A549 (cell line): Measurements from ENCODE around the gene CDC45. TPM values are rescaled to one million over a fixed set of nuclear protein-coding genes. Genes with fewer than 3 reads are reported as not detected.

ENCODE experiments used
- ATAC-seq, 2 experiments: fragments of 200-7000 bp in 1 of 2; fragments of >200 bp in 1 of 2; cut with Nextera tagmentation in 1 of 2; cut with Tn5 transposase in 1 of 2; 3 replicates each; pipeline versions ENCODE4 v1.8.0 to v1.9.1; 2018 to 2020; ENCODE audit warnings: mild to moderate bottlenecking in 1 of 2, moderate library complexity in 1 of 2
- CTCF ChIA-PET: fragments of 300-600 bp; sonication (Branson Sonifier 250); formaldehyde crosslinking; extraction: SDS; loops from one replicate; lab custom pipeline; 2021; ENCODE audit warnings: antibody characterized with exemption, inconsistent platforms; lab: Yijun Ruan, JAX
- POLR2A ChIA-PET: fragments of 350-600 bp; formaldehyde crosslinking; extraction: SDS; loops from one replicate; lab custom pipeline; 2021; ENCODE audit warnings: antibody characterized with exemption, inconsistent platforms; lab: Yijun Ruan, JAX
- DNase-seq, 2 experiments: peaks; one replicate each; pipeline versions ENCODE4 v3.0.0 to v3.0.0-alpha.2; 2011 to 2016; ENCODE audit warnings: low read depth in 1 of 2, low spot score in 1 of 2
- FAIRE-seq: peaks from 2 replicates; lab custom pipeline; 2011; peaks lifted over from hg19 to GRCh38; lab: Jason Lieb, UNC
- H3K27ac ChIP-seq, 2 experiments: fragments of >200 bp; sonication (Bioruptor Twin); formaldehyde crosslinking; 3 replicates each; pipeline ENCODE4 v1.5.1; 2016 to 2017
- H3K4me1 ChIP-seq: fragments of >200 bp; sonication (Bioruptor Twin); formaldehyde crosslinking; 3 replicates; pipeline ENCODE4 v1.6.1; 2016
- H3K4me2 ChIP-seq: fragments of >200 bp; sonication (Bioruptor Twin); formaldehyde crosslinking; 3 replicates; pipeline ENCODE4 v1.6.1; 2016
- H3K4me3 ChIP-seq: fragments of >200 bp; sonication (Bioruptor Twin); formaldehyde crosslinking; 3 replicates; pipeline ENCODE4 v1.5.1; 2016
- H3K9me3 ChIP-seq: fragments of >200 bp; sonication (Bioruptor Twin); formaldehyde crosslinking; 3 replicates; pipeline ENCODE4 v1.6.1; 2016
- BHLHE40 ChIP-seq: IDR thresholded peaks from 2 replicates; pipeline ENCODE4 v1.6.1; 2012; ENCODE audit warnings: low read depth, low read length, inconsistent platforms
- CBX2 ChIP-seq: fragments of 200-600 bp; sonication (generic); IDR thresholded peaks from 2 replicates; pipeline ENCODE4 v1.6.1; 2016; ENCODE audit warnings: low read depth, mild to moderate bottlenecking, borderline replicate concordance
- CBX8 ChIP-seq: fragments of 200-600 bp; sonication (generic); IDR thresholded peaks from 2 replicates; pipeline ENCODE4 v1.6.1; 2016
- CHD2 ChIP-seq: fragments of 150-350 bp; IDR thresholded peaks from 2 replicates; pipeline ENCODE4 v1.6.1; 2014; ENCODE audit warnings: low read length; ENCODE audit not compliant: partially characterized antibody
- CHD4 ChIP-seq: fragments of 200-600 bp; sonication (generic); IDR thresholded peaks from 2 replicates; pipeline ENCODE4 v1.6.1; 2016; ENCODE audit warnings: antibody characterized with exemption, mild to moderate bottlenecking, borderline replicate concordance
- CTCF ChIP-seq: fragments of >200 bp; sonication (Bioruptor Twin); formaldehyde crosslinking; IDR thresholded peaks from 3 replicates; pipeline ENCODE4 v1.5.1; 2016
- ESRRA ChIP-seq: fragments of 150-350 bp; IDR thresholded peaks from 2 replicates; pipeline ENCODE4 v1.6.1; 2014; ENCODE audit warnings: mild to moderate bottlenecking, low read length, borderline replicate concordance
- GATA3 ChIP-seq: IDR thresholded peaks from 2 replicates; pipeline ENCODE4 v1.6.1; 2012; ENCODE audit warnings: borderline replicate concordance
- HDAC2 ChIP-seq: fragments of 200-600 bp; sonication (generic); IDR thresholded peaks from 2 replicates; pipeline ENCODE4 v1.6.1; 2016
- MAX ChIP-seq: IDR thresholded peaks from 2 replicates; pipeline ENCODE4 v1.6.1; 2012
- NR3C1 ChIP-seq: fragments of >200 bp; sonication (Bioruptor Twin); formaldehyde crosslinking; IDR thresholded peaks from 3 replicates; pipeline ENCODE4 v1.6.1; 2017
- POLR2A ChIP-seq: IDR thresholded peaks from 2 replicates; pipeline ENCODE4 v1.6.1; 2012; ENCODE audit warnings: mild to moderate bottlenecking, low read length
- RNF2 ChIP-seq: fragments of 200-600 bp; sonication (generic); IDR thresholded peaks from 2 replicates; pipeline ENCODE4 v1.6.1; 2016; ENCODE audit warnings: low read depth, mild to moderate bottlenecking, antibody characterized with exemption, moderate library complexity, borderline replicate concordance
- SMC3 ChIP-seq: fragments of >200 bp; sonication (Bioruptor Twin); formaldehyde crosslinking; IDR thresholded peaks from 3 replicates; pipeline ENCODE4 v1.6.1; 2018; ENCODE audit warnings: inconsistent platforms
- TFCP2L1 ChIP-seq: fragments of 250-450 bp; sonication (Bioruptor Pico); IDR thresholded peaks from 2 replicates; pipeline ENCODE4 v1.5.0; 2021; ENCODE audit warnings: mild to moderate bottlenecking
- ZNF302 ChIP-seq: fragments of 250-450 bp; sonication (Bioruptor Pico); IDR thresholded peaks from 2 replicates; pipeline ENCODE4 v1.9.0; 2021; ENCODE audit warnings: inconsistent platforms, mild to moderate bottlenecking, moderate library complexity
- WGBS: methylation state at CpG from one replicate; pipeline ENCODE4 v1.1.6; 2017; ENCODE audit errors: missing lambda C conversion rate; 5-methylcytosine and 5-hydroxymethylcytosine counted together
- polyA plus RNA-seq, 4 experiments: library from polyadenylated mRNA; depleted of rRNA in 3 of 4; stranded (reverse); fragments of >200 nt; fragmentation: RNase III in 1 of 4; extraction: RNeasy Plus Mini Kit Qiagen cat#74134 plus additional on column Dnase treatment in 1 of 4; gene quantifications; 2 replicates in 3 of 4; 3 replicates in 1 of 4; pipeline ENCODE4 v1.2.3, GENCODE V29; 2011 to 2017
- TF ChIP-seq, protein P1 (sequence below): IDR thresholded peaks from 2 replicates; pipeline ENCODE4 v1.6.1; 2012; ENCODE audit warnings: low read depth, borderline replicate concordance

CDC45 gene
- polyA plus RNA-seq, 2 of the 4 experiments (the other 2 are of a cell fraction): 47.2 to 51.6 TPM

GRCh38 chr22:19556963-19557545 is 77.3 kb downstream of the CDC45 start:
- H3K4me1 ChIP-seq: peaks cover 9% of the 10 kb centered on the region
- CTCF ChIA-PET: no interaction called here
- H3K4me3 ChIP-seq: no peak overlapping the region
- DNase-seq (no peak), FAIRE-seq (no peak), ATAC-seq (no peak)
- POLR2A ChIA-PET: no interaction called here
- no peak for TF ChIP-seq CHD2
- no peak for TF ChIP-seq CBX8
- TF ChIP-seq BHLHE40: no peak
- TF ChIP-seq CTCF: no peak
- H3K9me3 ChIP-seq: no peaks in the 10 kb centered on the region; the same call in 2 of the 3 replicates
- no peak overlapping the region for H3K27ac ChIP-seq
- no peak overlapping the region for H3K4me2 ChIP-seq
- 85% methylated on average over 10 of the region's 10 CpGs for whole genome bisulfite sequencing

DNA sequence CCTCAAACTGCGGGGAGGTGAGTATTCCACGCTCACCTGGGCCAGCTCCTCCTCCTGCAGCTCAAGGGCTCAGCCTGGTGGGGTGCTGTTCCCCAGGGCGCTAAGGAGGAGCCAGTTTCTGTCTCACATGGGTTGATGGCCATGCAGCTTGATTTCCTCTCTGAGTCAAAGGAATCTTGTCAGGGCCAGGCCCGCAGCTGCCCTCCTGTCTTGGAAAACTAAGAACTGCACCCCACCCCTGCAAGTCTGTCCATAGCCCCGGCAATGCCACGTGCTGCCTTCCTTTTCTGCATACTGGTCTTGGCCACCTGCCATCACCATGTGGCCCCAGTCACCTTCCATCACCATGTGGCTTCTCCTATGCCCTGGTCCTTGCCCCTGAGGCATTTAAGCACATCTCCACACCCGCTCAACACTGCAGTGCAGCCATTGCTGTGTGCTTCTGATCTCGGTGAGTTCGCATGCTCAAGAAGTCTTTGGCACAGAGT is 79.6 kb downstream of the CDC45 start:
- H3K9me3 ChIP-seq: no peaks in the 10 kb centered on the region
- no peak overlapping the region for H3K4me2 ChIP-seq
- no peak for DNase-seq
- no peak for FAIRE-seq
- no peak overlapping the region for H3K4me3 ChIP-seq
- TF ChIP-seq RNF2: no peak
- TF ChIP-seq, all 56 proteins: peak for 0
- peaks cover 9% of the 10 kb centered on the region for H3K4me1 ChIP-seq
- POLR2A ChIA-PET: no interaction called here
- 83% methylated on average over 9 of the region's 9 CpGs for WGBS
- CTCF ChIA-PET: interaction anchor here (1.5 kb wide), 1 partner anchor 71 kb away, joined by 4 read pairs; no protein-coding TSS in a partner anchor
- H3K27ac ChIP-seq: no peak overlapping the region
- no peak for ATAC-seq

DNA sequence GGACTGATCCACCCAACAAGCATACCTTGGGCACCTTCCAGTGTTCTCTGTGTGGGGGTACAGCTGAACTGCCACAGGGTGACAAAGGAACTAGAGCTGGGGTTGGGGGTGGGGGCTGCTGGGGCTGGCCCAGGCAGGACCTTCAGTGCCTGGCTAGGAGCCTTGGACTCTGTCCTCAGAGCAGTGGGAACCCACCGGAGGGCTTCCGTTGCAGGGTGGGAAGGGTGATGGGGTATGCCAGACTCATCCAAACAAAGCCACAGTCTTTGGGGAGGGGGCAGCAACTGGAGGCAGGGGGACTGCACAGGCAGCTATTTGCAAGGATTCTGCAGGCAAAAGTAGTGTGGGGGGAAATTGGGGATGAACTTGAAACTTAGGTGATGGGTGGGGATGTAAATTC is 80.2 kb downstream of the CDC45 start:
- FAIRE-seq (no peak), ATAC-seq (no peak), DNase-seq (no peak)
- no peaks in the 10 kb centered on the region for H3K9me3 ChIP-seq
- no peak overlapping the region for H3K4me2 ChIP-seq
- H3K27ac ChIP-seq: no peak overlapping the region
- no peak overlapping the region for H3K4me3 ChIP-seq
- ChIA-PET POLR2A (no interaction called here), CTCF (interaction anchor here (1.5 kb wide), 1 partner anchor 70 kb away, joined by 4 read pairs; no protein-coding TSS in a partner anchor)
- no CpG with 5 or more reads among the region's 2 CpGs for WGBS
- TF ChIP-seq CBX8: no peak
- no peak for TF ChIP-seq MAX
- TF ChIP-seq SMC3: no peak
- TF ChIP-seq ZNF302: no peak
- TF ChIP-seq GATA3: no peak
- TF ChIP-seq TFCP2L1: no peak
- no peak for TF ChIP-seq CTCF
- no peak for TF ChIP-seq HDAC2
- no peak for TF ChIP-seq CBX2
- no peak for TF ChIP-seq CHD4
- no peak for TF ChIP-seq POLR2A
- no peak for TF ChIP-seq NR3C1
- no peak for TF ChIP-seq ESRRA
- TF ChIP-seq, protein P1, sequence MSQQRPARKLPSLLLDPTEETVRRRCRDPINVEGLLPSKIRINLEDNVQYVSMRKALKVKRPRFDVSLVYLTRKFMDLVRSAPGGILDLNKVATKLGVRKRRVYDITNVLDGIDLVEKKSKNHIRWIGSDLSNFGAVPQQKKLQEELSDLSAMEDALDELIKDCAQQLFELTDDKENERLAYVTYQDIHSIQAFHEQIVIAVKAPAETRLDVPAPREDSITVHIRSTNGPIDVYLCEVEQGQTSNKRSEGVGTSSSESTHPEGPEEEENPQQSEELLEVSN: no peak
- peaks cover 4% of the 10 kb centered on the region for H3K4me1 ChIP-seq
